GM18909 (cell line): ENCODE results near the gene ADRB1.

ENCODE experiments used
- ATAC-seq: cut with Tn5 transposase; IDR thresholded peaks from one replicate; pipeline ENCODE4 v1.9.1; 2021; ENCODE audit warnings: mild to moderate bottlenecking; ENCODE audit not compliant: unreplicated experiment, poor library complexity

ADRB1 gene

DNA sequence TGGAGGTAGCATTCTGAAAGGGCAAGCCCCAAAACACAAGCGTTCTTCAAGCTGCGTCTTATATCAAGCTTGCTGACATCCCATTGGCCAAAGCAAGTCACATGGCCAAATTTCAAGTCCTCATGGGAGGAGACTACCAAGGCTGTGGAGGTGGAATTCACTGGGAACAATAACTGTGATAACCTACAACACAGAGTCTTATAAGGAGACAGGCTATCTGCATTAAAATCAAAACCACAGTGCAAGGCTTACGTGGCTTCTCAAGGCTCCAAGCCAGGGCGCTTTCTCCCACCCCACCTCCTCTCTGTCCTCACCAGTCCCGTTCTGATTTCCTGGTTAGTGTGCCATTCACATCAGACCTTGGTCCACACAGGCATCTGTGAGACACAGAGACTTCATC, 39.4 kb downstream of the ADRB1 start:
- ATAC-seq = no peak

DNA sequence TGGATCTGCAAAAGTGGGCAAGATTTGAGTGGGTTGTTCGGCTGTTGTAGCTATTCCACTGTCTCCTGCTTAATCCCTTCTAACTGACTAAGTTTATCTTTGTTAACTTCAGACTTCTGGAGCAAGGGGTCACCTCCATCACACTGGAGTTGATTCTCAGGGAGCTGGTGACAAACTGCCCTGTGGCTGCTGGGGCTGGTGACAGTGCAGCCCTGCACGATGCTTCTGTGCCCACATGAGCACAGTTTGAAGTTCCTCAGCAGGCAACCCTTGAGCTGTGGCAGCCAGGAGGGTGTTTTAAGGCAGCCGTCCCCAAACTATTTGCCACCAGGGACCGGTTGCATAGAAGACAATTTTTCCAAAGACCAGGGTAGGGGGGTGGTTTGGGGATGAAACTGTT, 40.5 kb downstream of the ADRB1 start:
- no peak for ATAC-seq

DNA sequence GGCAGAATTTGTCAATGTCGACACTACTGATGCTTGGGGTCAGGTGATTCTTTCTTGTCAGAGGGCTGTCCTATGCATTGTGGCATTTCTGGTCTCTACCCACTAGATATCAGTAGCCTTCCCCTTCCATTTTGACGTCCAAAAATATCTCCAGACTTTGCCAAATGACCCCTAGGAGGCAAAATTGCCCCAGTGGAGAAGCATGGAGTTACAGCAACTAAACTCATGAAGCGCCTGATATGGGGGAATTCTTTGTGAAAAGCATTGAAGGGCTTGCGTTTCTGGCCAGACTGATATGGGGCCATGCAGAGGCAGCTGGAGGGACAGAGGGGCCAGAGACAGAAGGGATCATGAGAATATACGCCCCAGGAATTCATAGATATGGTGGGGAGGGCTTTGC, 43.6 kb downstream of the ADRB1 start:
- no peak for ATAC-seq

DNA sequence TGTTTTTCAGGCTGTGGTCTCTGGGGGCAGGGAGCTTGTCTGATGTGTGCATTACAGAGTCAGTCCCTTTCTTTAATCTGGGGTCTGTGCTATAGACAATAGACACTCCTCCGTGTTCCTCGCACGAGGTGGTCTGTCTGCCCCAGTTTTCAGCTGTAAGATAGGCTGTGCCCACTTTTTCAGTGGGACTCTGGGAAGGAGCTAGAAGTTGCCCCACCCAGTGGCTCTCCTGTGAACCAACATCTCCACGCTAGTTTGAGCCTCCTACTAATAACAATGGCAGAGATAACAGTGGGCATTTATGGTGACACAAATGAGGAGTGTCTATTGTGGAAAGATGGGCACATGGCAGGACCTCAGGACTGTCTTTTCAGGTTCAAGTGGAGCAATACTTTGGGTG, 44.0 kb downstream of the ADRB1 start:
- ATAC-seq = no peak

DNA sequence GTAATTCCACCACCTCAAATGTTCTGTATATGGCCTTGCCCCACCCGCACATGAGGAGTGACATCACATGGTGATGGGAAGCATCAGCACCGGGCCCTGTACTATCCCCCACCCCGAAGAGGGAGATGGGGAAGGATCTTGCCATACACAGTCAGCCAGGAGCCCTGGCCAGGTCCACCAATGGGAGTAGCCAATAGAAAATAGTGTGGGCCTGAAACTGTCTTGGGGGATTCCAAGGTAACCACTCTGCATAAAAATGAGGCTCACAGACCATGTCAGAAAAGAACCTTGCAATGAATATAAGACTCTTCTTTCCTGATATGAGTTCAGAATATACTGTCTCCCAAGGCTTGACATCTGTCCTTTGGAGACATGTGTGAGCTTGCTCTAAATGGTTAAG, 51.1 kb downstream of the ADRB1 start:
- ATAC-seq = no peak

DNA sequence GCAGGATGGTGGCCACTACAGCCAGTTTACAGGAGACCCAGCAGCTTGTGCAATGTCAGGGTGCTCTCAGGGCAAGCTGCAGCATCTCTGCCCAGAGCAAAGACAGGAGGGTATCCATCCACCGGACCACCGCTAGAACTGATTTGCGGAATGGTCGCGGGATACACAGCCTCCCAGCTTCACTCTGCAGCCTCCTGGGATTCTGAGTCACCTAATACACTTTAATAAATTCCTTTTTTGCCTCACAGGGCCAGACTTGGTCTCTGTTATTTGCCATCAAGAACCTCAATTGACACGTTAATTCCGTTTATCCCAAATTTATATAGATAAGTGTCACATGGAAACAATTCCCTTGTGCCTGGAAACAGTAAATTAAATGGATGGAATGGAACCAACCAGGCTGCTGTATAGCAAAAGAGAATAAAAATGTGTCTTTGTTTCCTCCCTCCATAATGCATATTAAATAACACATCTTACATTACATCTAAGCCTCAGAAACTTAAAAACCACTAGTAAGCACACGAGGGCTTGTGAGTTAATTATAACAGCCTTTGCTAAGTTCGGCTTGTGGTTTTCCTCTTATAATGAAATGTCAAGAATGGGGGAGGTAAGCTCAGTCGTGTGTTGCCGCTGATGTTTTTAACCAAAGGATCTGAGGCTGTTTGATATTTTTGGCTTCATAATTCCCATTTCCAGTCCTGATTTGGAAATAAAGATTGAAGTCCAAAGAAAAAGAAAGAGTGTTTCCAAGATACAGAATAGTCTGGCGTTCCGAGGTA, 52.1 kb downstream of the ADRB1 start:
- ATAC-seq = peak; percentile 60
